Calu3 (cell line): Measurements from ENCODE around the gene GIPC3. TPM values are rescaled to one million over a fixed set of nuclear protein-coding genes. Genes with fewer than 3 reads are reported as not detected.

Experiments used
- BruUV-seq: library from RNA; stranded (reverse); fragments of 400-500 nt; replicated peaks from 2 replicates; lab custom pipeline; 2021; lab: Mats Ljungman, UMichigan
- CTCF ChIA-PET: fragments of 300-600 bp; sonication (Branson Sonifier 250); formaldehyde crosslinking; loops from one replicate; lab custom pipeline; 2022; ENCODE audit warnings: antibody characterized with exemption; lab: Charles Lee
- DNase-seq: peaks from one replicate; pipeline ENCODE4 v3.0.0; 2022
- H3K27ac Mint-ChIP-seq: one replicate; pipeline ENCODE4 v1.8.0; 2022; ENCODE audit warnings: mixed read lengths; ENCODE audit not compliant: unreplicated experiment
- H3K27me3 Mint-ChIP-seq: one replicate; pipeline ENCODE4 v1.8.0; 2022; ENCODE audit warnings: mixed read lengths; ENCODE audit not compliant: unreplicated experiment
- H3K36me3 Mint-ChIP-seq: one replicate; pipeline ENCODE4 v1.8.0; 2022; ENCODE audit warnings: mild to moderate bottlenecking, moderate library complexity, mixed read lengths; ENCODE audit not compliant: insufficient read depth, unreplicated experiment
- H3K4me1 Mint-ChIP-seq: one replicate; pipeline ENCODE4 v1.8.0; 2022; ENCODE audit warnings: mild to moderate bottlenecking, low read depth, mixed read lengths; ENCODE audit not compliant: unreplicated experiment
- H3K4me3 Mint-ChIP-seq: one replicate; pipeline ENCODE4 v1.8.0; 2022; ENCODE audit warnings: mild to moderate bottlenecking, low read depth, moderate library complexity, mixed read lengths; ENCODE audit not compliant: unreplicated experiment
- H3K9me3 Mint-ChIP-seq: one replicate; pipeline ENCODE4 v1.8.0; 2022; ENCODE audit warnings: low read depth, mixed read lengths; ENCODE audit not compliant: unreplicated experiment
- intact Hi-C: fragments of 100-400 bp; cut with micrococcal nuclease; formaldehyde crosslinking; loops from one replicate; pipeline ENCODE4 v1.10.0; 2022; ENCODE audit not compliant: unreplicated experiment
- total RNA-seq: library from RNA; stranded (reverse); gene quantifications from 2 replicates; pipeline ENCODE4 v1.2.3, GENCODE V29; 2022
- TF ChIP-seq, protein P1 (sequence below): fragments of 200-600 bp; IDR thresholded peaks from one replicate; pipeline ENCODE4 v1.8.0; 2022; ENCODE audit warnings: antibody characterized with exemption; ENCODE audit not compliant: unreplicated experiment

Gene GIPC3
- total RNA-seq, 1 experiment from 2014 or later = not detected

DNA sequence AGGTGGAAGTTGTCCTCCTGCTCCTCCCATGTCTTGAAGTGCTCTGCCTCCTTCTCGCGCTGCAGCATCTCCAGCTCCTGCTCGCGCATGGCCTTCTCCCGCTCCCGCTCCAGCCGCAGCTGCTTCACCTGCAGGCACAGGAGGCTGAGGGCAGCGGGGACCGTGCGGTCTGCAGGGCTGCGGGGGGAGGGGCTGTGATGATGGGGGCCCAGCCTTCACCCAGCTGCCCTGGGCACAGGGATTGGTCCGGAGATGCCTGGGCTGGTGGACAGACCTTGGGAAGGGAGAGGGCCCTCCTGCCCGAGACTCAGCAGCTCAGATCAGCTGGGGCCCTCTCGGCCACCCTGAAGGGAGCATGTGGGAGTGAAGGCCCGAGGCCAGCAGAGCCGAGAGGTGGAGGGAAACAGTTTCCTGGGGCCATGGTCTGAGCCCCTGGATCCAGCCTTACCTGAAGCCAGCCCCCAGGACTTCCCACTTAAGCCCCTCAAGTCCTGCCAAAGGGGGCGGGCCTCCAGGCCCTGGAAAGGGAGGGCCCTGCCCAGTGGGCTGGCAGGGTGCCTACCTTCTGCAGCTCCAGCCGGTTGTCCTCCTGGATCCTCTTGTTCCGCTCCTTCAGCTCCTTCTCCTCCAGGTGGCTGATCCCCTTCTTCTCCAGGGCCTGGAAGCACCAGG, 35.0 kb downstream of the GIPC3 start:
- no TSS peak for BruUV-seq
- no peaks in the 10 kb centered on the region for H3K4me1 Mint-ChIP-seq
- peaks cover 22% of the 10 kb centered on the region for H3K36me3 Mint-ChIP-seq
- CTCF ChIA-PET = no interaction called here
- intact Hi-C loops = no loop called here
- TF ChIP-seq, protein P1, sequence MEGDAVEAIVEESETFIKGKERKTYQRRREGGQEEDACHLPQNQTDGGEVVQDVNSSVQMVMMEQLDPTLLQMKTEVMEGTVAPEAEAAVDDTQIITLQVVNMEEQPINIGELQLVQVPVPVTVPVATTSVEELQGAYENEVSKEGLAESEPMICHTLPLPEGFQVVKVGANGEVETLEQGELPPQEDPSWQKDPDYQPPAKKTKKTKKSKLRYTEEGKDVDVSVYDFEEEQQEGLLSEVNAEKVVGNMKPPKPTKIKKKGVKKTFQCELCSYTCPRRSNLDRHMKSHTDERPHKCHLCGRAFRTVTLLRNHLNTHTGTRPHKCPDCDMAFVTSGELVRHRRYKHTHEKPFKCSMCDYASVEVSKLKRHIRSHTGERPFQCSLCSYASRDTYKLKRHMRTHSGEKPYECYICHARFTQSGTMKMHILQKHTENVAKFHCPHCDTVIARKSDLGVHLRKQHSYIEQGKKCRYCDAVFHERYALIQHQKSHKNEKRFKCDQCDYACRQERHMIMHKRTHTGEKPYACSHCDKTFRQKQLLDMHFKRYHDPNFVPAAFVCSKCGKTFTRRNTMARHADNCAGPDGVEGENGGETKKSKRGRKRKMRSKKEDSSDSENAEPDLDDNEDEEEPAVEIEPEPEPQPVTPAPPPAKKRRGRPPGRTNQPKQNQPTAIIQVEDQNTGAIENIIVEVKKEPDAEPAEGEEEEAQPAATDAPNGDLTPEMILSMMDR = no peak
- no peak for DNase-seq
- no peaks in the 10 kb centered on the region for H3K27me3 Mint-ChIP-seq
- no peak overlapping the region for H3K27ac Mint-ChIP-seq
- H3K4me3 Mint-ChIP-seq = no peak overlapping the region
- no peaks in the 10 kb centered on the region for H3K9me3 Mint-ChIP-seq

DNA sequence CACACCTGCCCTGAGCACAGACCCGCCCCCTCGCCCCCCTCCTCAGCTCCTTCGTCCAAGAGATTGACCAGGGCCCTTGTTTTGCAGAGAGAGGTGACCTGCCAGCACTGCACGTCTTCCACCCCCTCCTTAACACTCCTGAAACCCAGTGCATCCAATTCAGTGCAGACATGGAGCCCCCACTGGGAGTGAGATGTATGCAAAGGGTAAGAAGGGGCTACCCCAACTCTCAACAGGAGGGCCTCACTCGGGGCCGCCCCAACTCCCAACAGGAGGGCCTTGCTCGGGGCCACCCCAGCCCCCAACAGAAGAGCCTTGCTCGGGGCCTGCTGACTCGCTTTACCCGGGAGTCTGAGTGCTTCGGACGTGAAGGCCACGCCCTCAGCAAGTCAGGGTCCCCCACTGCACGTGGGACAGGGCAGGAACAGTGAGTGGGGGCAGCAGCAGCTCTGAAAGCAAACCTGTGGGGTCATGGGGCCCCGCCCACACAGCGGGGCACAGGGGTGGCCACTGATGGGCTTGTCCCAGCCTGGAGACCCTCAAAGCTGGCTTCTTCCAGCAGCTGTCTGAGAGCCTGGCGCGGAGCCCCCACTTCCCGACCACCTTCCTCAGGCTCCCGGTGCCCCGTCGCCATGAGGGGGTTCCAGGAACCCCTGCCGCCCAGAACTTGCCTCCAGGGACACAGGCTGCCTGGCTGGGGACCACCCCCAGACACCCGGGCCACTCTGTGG, 35.7 kb downstream of the GIPC3 start:
- no peaks in the 10 kb centered on the region for H3K4me1 Mint-ChIP-seq
- no peaks in the 10 kb centered on the region for H3K27me3 Mint-ChIP-seq
- CTCF ChIA-PET = no interaction called here
- no peak overlapping the region for H3K27ac Mint-ChIP-seq
- no peak for DNase-seq
- TF ChIP-seq, protein P1 = no peak
- intact Hi-C loops = no loop called here
- H3K4me3 Mint-ChIP-seq = no peak overlapping the region
- no peaks in the 10 kb centered on the region for H3K9me3 Mint-ChIP-seq
- BruUV-seq = no TSS peak
- peaks cover 22% of the 10 kb centered on the region for H3K36me3 Mint-ChIP-seq

DNA sequence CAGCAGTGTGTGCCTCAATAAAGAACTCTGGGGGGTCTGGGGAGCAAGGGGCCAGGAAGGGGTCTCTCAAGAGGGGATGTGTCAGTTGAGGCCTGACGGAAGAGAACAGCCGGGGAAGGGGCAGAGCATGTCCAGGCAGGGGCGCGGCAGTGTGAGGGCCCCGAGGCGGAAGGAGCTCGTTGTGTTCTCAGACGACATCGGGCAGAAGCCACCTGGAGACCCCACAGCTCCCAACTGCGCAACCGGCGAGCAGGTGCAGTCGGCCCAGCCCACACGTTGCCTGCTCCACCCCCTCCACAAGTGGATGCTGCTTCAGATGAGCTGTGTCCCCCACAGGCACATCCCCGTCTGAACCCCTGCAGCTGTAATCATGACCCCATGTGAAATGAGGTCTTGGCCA, 36.4 kb downstream of the GIPC3 start:
- peaks cover 29% of the 10 kb centered on the region for H3K36me3 Mint-ChIP-seq
- no peak overlapping the region for H3K27ac Mint-ChIP-seq
- no peaks in the 10 kb centered on the region for H3K4me1 Mint-ChIP-seq
- H3K4me3 Mint-ChIP-seq = no peak overlapping the region
- BruUV-seq = no TSS peak
- no peaks in the 10 kb centered on the region for H3K9me3 Mint-ChIP-seq
- CTCF ChIA-PET = no interaction called here
- DNase-seq = no peak
- no peaks in the 10 kb centered on the region for H3K27me3 Mint-ChIP-seq
- intact Hi-C loops = no loop called here
- TF ChIP-seq, protein P1 = no peak

DNA sequence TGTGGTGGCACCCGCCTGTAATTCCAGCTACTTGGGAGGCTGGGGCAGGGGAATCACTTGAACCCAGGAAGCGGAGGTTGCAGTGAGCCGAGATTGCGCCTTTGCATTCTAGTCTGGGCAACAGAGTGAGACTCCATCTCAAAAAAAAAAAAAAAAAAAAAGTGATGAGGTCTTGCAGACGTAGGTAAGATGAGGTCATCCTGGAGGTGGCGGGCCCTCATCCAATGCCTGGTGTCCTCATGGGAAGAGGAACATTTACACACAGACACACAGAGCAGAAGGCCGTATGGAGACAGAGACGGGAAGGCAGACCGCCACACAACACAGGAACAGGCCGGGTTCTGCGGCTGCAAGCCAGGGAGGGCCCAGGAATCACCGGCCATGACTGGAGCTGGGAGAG, 36.9 kb downstream of the GIPC3 start:
- Mint-ChIP-seq H3K36me3 (peaks cover 34% of the 10 kb centered on the region), H3K4me3 (no peak overlapping the region), H3K9me3 (no peaks in the 10 kb centered on the region), H3K27ac (no peak overlapping the region), H3K4me1 (no peaks in the 10 kb centered on the region), H3K27me3 (no peaks in the 10 kb centered on the region)
- no peak for DNase-seq
- BruUV-seq = no TSS peak
- CTCF ChIA-PET = no interaction called here
- TF ChIP-seq, protein P1 = no peak
- intact Hi-C loops = no loop called here
